SK-N-MC (cell line): Measurements from ENCODE around the gene PGM1.

Source experiments
- EZH2 ChIP-seq: fragments of 200-600 bp; sonication (generic); IDR thresholded peaks from one replicate; pipeline ENCODE4 v1.6.1; 2017; ENCODE audit warnings: antibody characterized with exemption
- POLR2AphosphoS5 ChIP-seq: IDR thresholded peaks from 2 replicates; pipeline ENCODE4 v1.6.1; 2012; ENCODE audit warnings: mild to moderate bottlenecking, low read depth, low read length, borderline replicate concordance

- no peak for TF ChIP-seq POLR2AphosphoS5
- TF ChIP-seq EZH2: no peak
These were observed 72.2 kb downstream of the PGM1 start for GRCh38 chr1:63665410-63665809.
